ENCODE results near the gene FAM120B.

Gene FAM120B

DNA sequence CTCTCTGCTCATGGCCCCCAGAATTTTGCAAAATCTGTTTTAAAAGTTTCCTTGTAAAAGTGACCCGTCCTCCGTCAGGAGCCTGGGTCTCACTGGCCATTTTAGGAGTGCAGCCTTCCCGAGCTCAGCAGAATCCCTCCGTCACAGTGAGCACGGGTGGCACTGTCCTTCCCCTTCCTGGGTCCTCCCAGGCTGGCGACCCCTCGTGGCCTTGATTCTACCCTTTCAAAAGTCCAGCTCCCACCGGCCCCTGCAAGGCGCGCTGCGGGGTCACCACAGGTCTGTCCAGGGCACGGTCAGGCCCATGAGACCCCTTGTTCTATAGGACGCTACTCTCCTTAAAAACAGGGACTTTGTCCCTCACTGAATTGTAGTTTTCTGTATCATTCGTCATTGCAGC is 133.9 kb downstream of the FAM120B start:
- H3K4me3 ChIP-seq (replicated peaks; ENCODE audit: insufficient read depth, low read length), result no peak overlapping the region
- TF ChIP-seq REST (IDR thresholded peaks at IDR 0.05; ENCODE audit: insufficient replicate concordance, low read depth) (no peak), GABPA (IDR thresholded peaks at IDR 0.05; ENCODE audit: low read depth) (no peak), POLR2AphosphoS5 (IDR thresholded peaks at IDR 0.05; ENCODE audit: low read depth) (no peak), SPI1 (IDR thresholded peaks at IDR 0.05; ENCODE audit: borderline replicate concordance, low read depth) (no peak), CTCF (IDR thresholded peaks at IDR 0.05; ENCODE audit: insufficient read depth, low read length) (no peak)
- DNase-seq (ENCODE audit: low read depth in 1 of 2, low spot score in 1 of 2), result no peak
- H3K27ac ChIP-seq (replicated peaks), result no peak overlapping the region
- no peaks in the 10 kb centered on the region for H3K27me3 ChIP-seq (ENCODE audit: insufficient read depth, poor library complexity, severe bottlenecking)

DNA sequence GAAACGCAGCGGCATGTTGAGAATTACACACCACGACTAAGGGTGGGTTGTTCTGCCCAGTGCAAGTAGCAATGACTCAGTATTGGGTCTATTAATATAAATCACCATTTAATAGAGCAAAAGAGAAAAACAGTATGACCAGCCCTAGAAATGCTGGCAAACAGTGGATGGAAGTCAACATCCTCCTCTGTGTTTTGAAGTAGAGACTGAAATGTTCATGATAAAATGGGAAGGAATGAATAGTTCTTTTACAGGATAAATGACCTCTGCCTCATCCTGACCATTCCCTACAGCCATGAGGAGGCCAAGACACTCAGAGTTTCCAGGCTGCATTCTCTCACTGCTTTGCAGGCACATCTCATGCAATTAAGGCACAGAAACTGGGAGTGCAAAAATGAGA is 134.8 kb downstream of the FAM120B start:
- Histone ChIP-seq H3K27ac (replicated peaks) (no peak overlapping the region), H3K27me3 (ENCODE audit: insufficient read depth, poor library complexity, severe bottlenecking) (no peaks in the 10 kb centered on the region), H3K4me3 (replicated peaks; ENCODE audit: insufficient read depth, low read length) (no peak overlapping the region)
- no peak for DNase-seq (ENCODE audit: low read depth in 1 of 2, low spot score in 1 of 2)
- TF ChIP-seq REST (IDR thresholded peaks at IDR 0.05; ENCODE audit: insufficient replicate concordance, low read depth) (no peak), CTCF (IDR thresholded peaks at IDR 0.05; ENCODE audit: insufficient read depth, low read length) (no peak), SPI1 (IDR thresholded peaks at IDR 0.05; ENCODE audit: borderline replicate concordance, low read depth) (no peak), POLR2AphosphoS5 (IDR thresholded peaks at IDR 0.05; ENCODE audit: low read depth) (no peak), GABPA (IDR thresholded peaks at IDR 0.05; ENCODE audit: low read depth) (no peak)

GRCh38 chr6:170442596-170442995 is 136.0 kb downstream of the FAM120B start:
- Histone ChIP-seq H3K4me3 (replicated peaks; ENCODE audit: insufficient read depth, low read length) (no peak overlapping the region), H3K27me3 (ENCODE audit: insufficient read depth, poor library complexity, severe bottlenecking) (no peaks in the 10 kb centered on the region), H3K27ac (replicated peaks) (no peak overlapping the region)
- TF ChIP-seq POLR2AphosphoS5 (IDR thresholded peaks at IDR 0.05; ENCODE audit: low read depth) (no peak), GABPA (IDR thresholded peaks at IDR 0.05; ENCODE audit: low read depth) (no peak), REST (IDR thresholded peaks at IDR 0.05; ENCODE audit: insufficient replicate concordance, low read depth) (no peak), CTCF (IDR thresholded peaks at IDR 0.05; ENCODE audit: insufficient read depth, low read length) (no peak), SPI1 (IDR thresholded peaks at IDR 0.05; ENCODE audit: borderline replicate concordance, low read depth) (no peak)
- DNase-seq (ENCODE audit: low read depth in 1 of 2, low spot score in 1 of 2), result no peak

Measured in HL-60 (cell line).